HCT116 (cell line): ENCODE results near the gene ANKRD63. TPM values are rescaled to one million over a fixed set of nuclear protein-coding genes. Genes with fewer than 3 reads are reported as not detected.

Experiments
- ATAC-seq: fragments of 200-7000 bp; cut with Tn5 transposase; 2 replicates; pipeline ENCODE4 v1.9.1; 2020; ENCODE audit warnings: mild to moderate bottlenecking, moderate library complexity
- BruUV-seq: library from RNA; stranded (reverse); fragments of 400-500 nt; replicated peaks from 2 replicates; lab custom pipeline; 2021; lab: Mats Ljungman, UMichigan
- CTCF ChIA-PET: fragments of 300-600 bp; sonication (Branson Sonifier 250); formaldehyde crosslinking; loops from one replicate; lab custom pipeline; 2021; ENCODE audit warnings: antibody characterized with exemption; lab: Charles Lee
- POLR2A ChIA-PET: fragments of 300-600, 350-600 bp; sonication (Branson Sonifier 250); formaldehyde crosslinking; loops from one replicate; lab custom pipeline; 2021; ENCODE audit warnings: antibody characterized with exemption; lab: Charles Lee
- RAD21 ChIA-PET, 2 experiments: fragments of 300-600 bp; sonication (Branson Sonifier 250); formaldehyde crosslinking; loops; one replicate each; lab custom pipeline; 2023; ENCODE audit warnings: low total read pairs in 2 of 2; ENCODE audit not compliant: uncharacterized antibody in 2 of 2, unreplicated experiment in 2 of 2, low non-redundant PET in 1 of 2; lab: Charles Lee
- DNase-seq: peaks from one replicate; pipeline ENCODE4 v3.0.0-alpha.2; 2010; ENCODE audit warnings: low read depth, low spot score
- H2AFZ ChIP-seq: fragments of 200-600 bp; shearing (Covaris generic), sonication (generic); 2 replicates; pipeline ENCODE4 v1.6.1; 2017; ENCODE audit warnings: low read depth, mixed run types, mixed read lengths, antibody characterized with exemption, low read length; ENCODE audit not compliant: poor library complexity, severe bottlenecking
- H3K27ac ChIP-seq: 2 replicates; pipeline ENCODE4 v1.5.1; 2012; ENCODE audit warnings: low read depth, low read length
- H3K27me3 ChIP-seq: fragments of 200-600 bp; sonication (generic); 2 replicates; pipeline ENCODE4 v1.6.1; 2016; ENCODE audit warnings: mixed run types, low read length, mixed read lengths; ENCODE audit not compliant: insufficient read depth
- H3K36me3 ChIP-seq, 2 experiments: fragments of 200-500 bp in 1 of 2; fragments of 200-600 bp in 1 of 2; sonication (Bioruptor generic) in 1 of 2; sonication (generic) in 1 of 2; 2 replicates each; pipeline versions ENCODE4 v1.5.1 to v1.6.1; 2014 to 2016; ENCODE audit warnings: low read length in 2 of 2, inconsistent platforms in 1 of 2, mixed read lengths in 1 of 2, mixed run types in 1 of 2; ENCODE audit not compliant: insufficient read depth in 2 of 2, control insufficient read depth in 1 of 2
- H3K4me1 ChIP-seq, 2 experiments: fragments of 200-600 bp in 1 of 2; sonication (generic) in 1 of 2; 2 replicates each; pipeline versions ENCODE4 v1.5.1 to v1.6.1; 2012 to 2017; ENCODE audit warnings: low read length in 2 of 2, inconsistent platforms in 1 of 2, mild to moderate bottlenecking in 1 of 2, mixed read lengths in 1 of 2, mixed run types in 1 of 2, moderate library complexity in 1 of 2; ENCODE audit not compliant: insufficient read depth in 2 of 2, control insufficient read depth in 1 of 2
- H3K4me2 ChIP-seq: fragments of 200-600 bp; sonication (generic); 2 replicates; pipeline ENCODE4 v1.6.1; 2017; ENCODE audit warnings: mixed run types, low read length, mixed read lengths
- H3K4me3 ChIP-seq, 2 experiments: fragments of 200-600 bp in 1 of 2; sonication (generic) in 1 of 2; replicated peaks in 1 of 2; 2 replicates each; pipeline ENCODE4 v1.5.1; 2011 to 2016; ENCODE audit warnings: low read length in 2 of 2, control low read depth in 1 of 2, low read depth in 1 of 2, mild to moderate bottlenecking in 1 of 2, mixed read lengths in 1 of 2, mixed run types in 1 of 2
- H3K79me2 ChIP-seq: fragments of 200-600 bp; sonication (generic); 2 replicates; pipeline ENCODE4 v1.6.1; 2017; ENCODE audit warnings: mild to moderate bottlenecking, mixed run types, low read length, moderate library complexity, mixed read lengths; ENCODE audit not compliant: insufficient read depth
- H3K9ac ChIP-seq: fragments of 200-600 bp; sonication (generic); 2 replicates; pipeline ENCODE4 v1.6.1; 2016; ENCODE audit warnings: low read length, mixed read lengths
- H3K9me2 ChIP-seq: fragments of 200-600 bp; sonication (generic), shearing (Covaris generic); 2 replicates; pipeline ENCODE4 v1.6.1; 2017; ENCODE audit warnings: mixed run types, mild to moderate bottlenecking, moderate library complexity; ENCODE audit not compliant: insufficient read depth
- H3K9me3 ChIP-seq, 2 experiments: fragments of 200-500 bp in 1 of 2; fragments of 200-600 bp in 1 of 2; sonication (Bioruptor generic) in 1 of 2; sonication (generic) in 1 of 2; 2 replicates each; pipeline ENCODE4 v1.6.1; 2014 to 2017; ENCODE audit warnings: low read length in 2 of 2, mixed read lengths in 2 of 2, inconsistent platforms in 1 of 2, low read depth in 1 of 2, mild to moderate bottlenecking in 1 of 2, mixed run types in 1 of 2, moderate library complexity in 1 of 2; ENCODE audit not compliant: control insufficient read depth in 1 of 2, insufficient read depth in 1 of 2
- H4K20me1 ChIP-seq: fragments of 200-600 bp; sonication (generic), shearing (Covaris generic); 2 replicates; pipeline ENCODE4 v1.6.1; 2017; ENCODE audit warnings: mixed run types, mild to moderate bottlenecking, moderate library complexity; ENCODE audit not compliant: insufficient read depth
- CBX3 ChIP-seq: IDR thresholded peaks from 2 replicates; pipeline ENCODE4 v1.6.1; 2012; ENCODE audit warnings: low read depth
- CEBPB ChIP-seq: IDR thresholded peaks from 2 replicates; pipeline ENCODE4 v1.6.1; 2012; ENCODE audit warnings: low read depth
- EGR1 ChIP-seq: IDR thresholded peaks from 2 replicates; pipeline ENCODE4 v1.6.1; 2012; ENCODE audit warnings: low read depth
- ELF1 ChIP-seq: IDR thresholded peaks from 2 replicates; pipeline ENCODE4 v1.6.1; 2012; ENCODE audit warnings: low read depth, borderline replicate concordance
- EZH2 ChIP-seq: fragments of 200-600 bp; sonication (generic); IDR thresholded peaks from 2 replicates; pipeline ENCODE4 v1.6.1; 2017; ENCODE audit warnings: antibody characterized with exemption, mixed run types
- EZH2phosphoT487 ChIP-seq: fragments of 200-600 bp; IDR thresholded peaks from 2 replicates; pipeline ENCODE4 v1.6.1; 2018; ENCODE audit warnings: antibody characterized with exemption, borderline replicate concordance
- FOSL1 ChIP-seq: IDR thresholded peaks from 2 replicates; pipeline ENCODE4 v1.6.1; 2012; ENCODE audit warnings: low read depth
- JUND ChIP-seq: IDR thresholded peaks from 2 replicates; pipeline ENCODE4 v1.6.1; 2012
- POLR2A ChIP-seq: IDR thresholded peaks from 2 replicates; pipeline ENCODE4 v1.7.0; 2011; ENCODE audit warnings: borderline replicate concordance; ENCODE audit not compliant: insufficient read depth, insufficient read length; ENCODE audit errors: extremely low read depth
- POLR2AphosphoS5 ChIP-seq: IDR thresholded peaks from 2 replicates; pipeline ENCODE4 v1.6.1; 2011; ENCODE audit warnings: mild to moderate bottlenecking, low read depth, low read length, moderate library complexity
- RAD21 ChIP-seq: IDR thresholded peaks from 2 replicates; pipeline ENCODE4 v1.6.1; 2012; ENCODE audit warnings: low read depth, mild to moderate bottlenecking
- SIN3A ChIP-seq: IDR thresholded peaks from 2 replicates; pipeline ENCODE4 v1.6.1; 2012; ENCODE audit warnings: low read depth
- SP1 ChIP-seq: IDR thresholded peaks from 2 replicates; pipeline ENCODE4 v1.6.1; 2012; ENCODE audit warnings: low read depth
- SRF ChIP-seq: IDR thresholded peaks from 2 replicates; pipeline ENCODE4 v1.6.1; 2012; ENCODE audit warnings: low read depth
- TCF7L2 ChIP-seq: IDR thresholded peaks from 2 replicates; pipeline ENCODE4 v1.7.0; 2011; ENCODE audit warnings: borderline replicate concordance, inconsistent platforms; ENCODE audit not compliant: insufficient read depth, insufficient read length; ENCODE audit errors: extremely low read depth
- YY1 ChIP-seq: IDR thresholded peaks from 2 replicates; pipeline ENCODE4 v1.6.1; 2011; ENCODE audit warnings: low read length, low read depth, moderate library complexity, mild to moderate bottlenecking; ENCODE audit not compliant: insufficient replicate concordance; ENCODE audit errors: extremely low read depth
- ZFX ChIP-seq: fragments of 450-650 bp; IDR thresholded peaks from 2 replicates; pipeline ENCODE4 v1.6.1; 2017
- ZNF274 ChIP-seq: fragments of 200-500 bp; sonication (Bioruptor generic); IDR thresholded peaks from 2 replicates; pipeline ENCODE4 v1.6.1; 2014; ENCODE audit warnings: mild to moderate bottlenecking, low read depth, low read length, inconsistent platforms
- intact Hi-C: fragments of 100-400 bp; cut with micrococcal nuclease; formaldehyde crosslinking; loops from 2 replicates; pipeline ENCODE4 v1.10.0; 2022
- total RNA-seq: library from RNA; stranded (reverse); gene quantifications from one replicate; pipeline ENCODE4 v1.2.1, GENCODE V29; 2021; ENCODE audit not compliant: unreplicated experiment
- TF ChIP-seq, protein P1 (sequence below): IDR thresholded peaks from 2 replicates; pipeline ENCODE4 v1.6.1; 2012
- TF ChIP-seq, protein P2 (sequence below): IDR thresholded peaks from 2 replicates; pipeline ENCODE4 v1.6.1; 2011; ENCODE audit warnings: mild to moderate bottlenecking, low read length, moderate library complexity; ENCODE audit not compliant: insufficient replicate concordance; ENCODE audit errors: extremely low read depth
- TF ChIP-seq, protein P3 (sequence below): IDR thresholded peaks from 2 replicates; pipeline ENCODE4 v1.6.1; 2012
- TF ChIP-seq, protein P4 (sequence below), 3 experiments: fragments of 200-600 bp in 1 of 3; sonication (generic) in 1 of 3; IDR thresholded peaks in 2 of 3; conservative IDR thresholded peaks in 1 of 3; 2 replicates each; pipeline ENCODE4 v1.5.1; 2012 to 2017; ENCODE audit warnings: low read depth in 2 of 3, low read length in 2 of 3, antibody characterized with exemption in 1 of 3, borderline replicate concordance in 1 of 3, control low read depth in 1 of 3, mild to moderate bottlenecking in 1 of 3, mixed read lengths in 1 of 3, mixed run types in 1 of 3, moderate library complexity in 1 of 3; ENCODE audit not compliant: insufficient read depth in 1 of 3

Gene ANKRD63
- total RNA-seq, 1 experiment from 2014 or later, result 0.89 TPM

DNA sequence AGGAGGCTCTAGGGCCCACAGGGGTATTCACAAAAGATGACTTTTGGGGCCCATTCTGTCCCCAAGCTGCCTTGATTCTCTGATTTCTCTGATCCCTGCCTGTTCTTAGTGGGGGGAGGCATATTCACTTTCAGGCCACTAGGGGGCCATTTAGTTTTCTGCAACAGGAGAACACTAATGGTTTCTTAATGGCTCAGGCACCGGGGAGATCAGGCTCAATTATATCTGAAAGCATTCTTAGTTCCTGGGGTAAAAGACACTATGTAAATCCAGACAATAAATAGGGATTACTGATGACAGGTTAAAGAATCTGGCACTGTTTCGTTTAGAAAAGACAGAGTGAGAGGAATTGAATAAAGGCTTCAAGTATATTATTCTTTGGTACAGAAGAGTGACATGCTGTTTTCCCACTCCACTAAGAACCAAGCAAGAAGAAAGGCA is 38.1 kb upstream of the ANKRD63 start:
- ChIA-PET POLR2A (no interaction called here), RAD21 (interaction anchor here in 1 of 2 experiments (0.7 kb wide), 1 partner anchor 237 kb away, joined by 3 read pairs; no protein-coding TSS in a partner anchor), CTCF (interaction anchor here (1.0 to 5.3 kb wide), 5 partner anchors 11 to 42 kb away, joined by 3 to 44 read pairs (median 7); partner anchors contain the start of gene CCDC9B)
- H3K4me3 ChIP-seq, result no peak overlapping the region
- no peak overlapping the region for H3K9ac ChIP-seq
- no peaks in the 10 kb centered on the region for H3K36me3 ChIP-seq
- no peaks in the 10 kb centered on the region for H3K9me2 ChIP-seq
- H3K79me2 ChIP-seq, result no peaks in the 10 kb centered on the region
- no peaks in the 10 kb centered on the region for H4K20me1 ChIP-seq
- no peaks in the 10 kb centered on the region for H3K27me3 ChIP-seq
- no TSS peak for BruUV-seq
- no peaks in the 10 kb centered on the region for H3K9me3 ChIP-seq
- peak overlapping the region; percentile 50 for H2AFZ ChIP-seq
- peaks cover 4 to 18% of the 10 kb centered on the region in 2 experiments; a peak in 3 of 4 replicates for H3K4me1 ChIP-seq
- H3K4me2 ChIP-seq, result no peak overlapping the region
- H3K27ac ChIP-seq, result no peak overlapping the region
- DNase-seq (peak; percentile 57), ATAC-seq (peak; percentile 39)
- intact Hi-C loops, result loop anchor here (1.0 kb wide), 1 partner anchor 101 kb away; no protein-coding TSS in a partner anchor
- TF ChIP-seq, protein P1, sequence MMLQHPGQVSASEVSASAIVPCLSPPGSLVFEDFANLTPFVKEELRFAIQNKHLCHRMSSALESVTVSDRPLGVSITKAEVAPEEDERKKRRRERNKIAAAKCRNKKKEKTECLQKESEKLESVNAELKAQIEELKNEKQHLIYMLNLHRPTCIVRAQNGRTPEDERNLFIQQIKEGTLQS, result no peak
- no peak for TF ChIP-seq POLR2AphosphoS5
- TF ChIP-seq POLR2A, result no peak
- TF ChIP-seq CEBPB, result no peak
- TF ChIP-seq, protein P2, sequence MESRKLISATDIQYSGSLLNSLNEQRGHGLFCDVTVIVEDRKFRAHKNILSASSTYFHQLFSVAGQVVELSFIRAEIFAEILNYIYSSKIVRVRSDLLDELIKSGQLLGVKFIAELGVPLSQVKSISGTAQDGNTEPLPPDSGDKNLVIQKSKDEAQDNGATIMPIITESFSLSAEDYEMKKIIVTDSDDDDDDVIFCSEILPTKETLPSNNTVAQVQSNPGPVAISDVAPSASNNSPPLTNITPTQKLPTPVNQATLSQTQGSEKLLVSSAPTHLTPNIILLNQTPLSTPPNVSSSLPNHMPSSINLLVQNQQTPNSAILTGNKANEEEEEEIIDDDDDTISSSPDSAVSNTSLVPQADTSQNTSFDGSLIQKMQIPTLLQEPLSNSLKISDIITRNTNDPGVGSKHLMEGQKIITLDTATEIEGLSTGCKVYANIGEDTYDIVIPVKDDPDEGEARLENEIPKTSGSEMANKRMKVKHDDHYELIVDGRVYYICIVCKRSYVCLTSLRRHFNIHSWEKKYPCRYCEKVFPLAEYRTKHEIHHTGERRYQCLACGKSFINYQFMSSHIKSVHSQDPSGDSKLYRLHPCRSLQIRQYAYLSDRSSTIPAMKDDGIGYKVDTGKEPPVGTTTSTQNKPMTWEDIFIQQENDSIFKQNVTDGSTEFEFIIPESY, result no peak
- TF ChIP-seq YY1, result peak; percentile 46
- TF ChIP-seq, protein P3, sequence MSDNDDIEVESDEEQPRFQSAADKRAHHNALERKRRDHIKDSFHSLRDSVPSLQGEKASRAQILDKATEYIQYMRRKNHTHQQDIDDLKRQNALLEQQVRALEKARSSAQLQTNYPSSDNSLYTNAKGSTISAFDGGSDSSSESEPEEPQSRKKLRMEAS, result no peak
- no peak for TF ChIP-seq EZH2phosphoT487
- TF ChIP-seq SP1, result no peak
- TF ChIP-seq ELF1, result no peak
- TF ChIP-seq SIN3A, result no peak
- no peak for TF ChIP-seq EGR1
- TF ChIP-seq JUND, result no peak
- TF ChIP-seq, protein P4, sequence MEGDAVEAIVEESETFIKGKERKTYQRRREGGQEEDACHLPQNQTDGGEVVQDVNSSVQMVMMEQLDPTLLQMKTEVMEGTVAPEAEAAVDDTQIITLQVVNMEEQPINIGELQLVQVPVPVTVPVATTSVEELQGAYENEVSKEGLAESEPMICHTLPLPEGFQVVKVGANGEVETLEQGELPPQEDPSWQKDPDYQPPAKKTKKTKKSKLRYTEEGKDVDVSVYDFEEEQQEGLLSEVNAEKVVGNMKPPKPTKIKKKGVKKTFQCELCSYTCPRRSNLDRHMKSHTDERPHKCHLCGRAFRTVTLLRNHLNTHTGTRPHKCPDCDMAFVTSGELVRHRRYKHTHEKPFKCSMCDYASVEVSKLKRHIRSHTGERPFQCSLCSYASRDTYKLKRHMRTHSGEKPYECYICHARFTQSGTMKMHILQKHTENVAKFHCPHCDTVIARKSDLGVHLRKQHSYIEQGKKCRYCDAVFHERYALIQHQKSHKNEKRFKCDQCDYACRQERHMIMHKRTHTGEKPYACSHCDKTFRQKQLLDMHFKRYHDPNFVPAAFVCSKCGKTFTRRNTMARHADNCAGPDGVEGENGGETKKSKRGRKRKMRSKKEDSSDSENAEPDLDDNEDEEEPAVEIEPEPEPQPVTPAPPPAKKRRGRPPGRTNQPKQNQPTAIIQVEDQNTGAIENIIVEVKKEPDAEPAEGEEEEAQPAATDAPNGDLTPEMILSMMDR (IDR thresholded peaks at IDR 0.05 in 2 of 3, conservative IDR thresholded peaks at IDR 0.05 in 1 of 3; ENCODE audit: borderline replicate concordance in 1 of 3, insufficient read depth in 1 of 3, low read depth in 2 of 3, low read length in 2 of 3), result peak; percentile 86 to 92 (median 91)
- TF ChIP-seq CBX3, result peak; percentile 49; the same call in 1 of the 2 replicates
- no peak for TF ChIP-seq EZH2
- TF ChIP-seq FOSL1, result no peak
- TF ChIP-seq TCF7L2, result no peak
- TF ChIP-seq SRF, result no peak
- peak; percentile 70 for TF ChIP-seq RAD21
- no peak for TF ChIP-seq ZNF274
- no peak for TF ChIP-seq ZFX
